ENCODE results near the gene GPR141.

GRCh38 chr7:37770838-37771237 is 87.3 kb downstream of the GPR141 start:
- no peak for TF ChIP-seq CTCF (IDR thresholded peaks at IDR 0.05)
- TF ChIP-seq POLR2A (IDR thresholded peaks at IDR 0.05), result no peak
